OCI-LY3 (cell line): ENCODE data around the gene CFAP161.

Experiments
- H2AFZ ChIP-seq: fragments of 200-600, 300-600 bp; shearing (Covaris generic); 2 replicates; pipeline ENCODE4 v1.6.0; 2014; ENCODE audit warnings: antibody characterized with exemption, low read depth, low read length
- H3K27ac ChIP-seq: fragments of 200-600, 300-600 bp; sonication (generic); 2 replicates; pipeline ENCODE4 v1.5.1; 2014; ENCODE audit warnings: mild to moderate bottlenecking, low read length, moderate library complexity, mixed read lengths
- H3K27me3 ChIP-seq: fragments of 200-600, 300-600 bp; sonication (generic); 2 replicates; pipeline ENCODE4 v1.6.1; 2014; ENCODE audit warnings: low read depth, low read length, mixed read lengths
- H3K36me3 ChIP-seq: fragments of 200-600, 300-600 bp; sonication (generic); replicated peaks from 2 replicates; pipeline ENCODE3; 2014; ENCODE audit warnings: low read depth, low read length, mixed read lengths
- H3K4me1 ChIP-seq: fragments of 300-600, 200-600 bp; sonication (generic); 2 replicates; pipeline ENCODE4 v1.6.1; 2014; ENCODE audit warnings: low read length, mixed read lengths
- H3K4me2 ChIP-seq: fragments of 200-600, 300-600 bp; sonication (generic); 2 replicates; pipeline ENCODE4 v1.6.1; 2014; ENCODE audit warnings: low read length, mixed read lengths
- H3K4me3 ChIP-seq: fragments of 300-600, 200-600 bp; sonication (generic); 2 replicates; pipeline ENCODE4 v1.5.1; 2014; ENCODE audit warnings: antibody characterized with exemption, mild to moderate bottlenecking, low read length, moderate library complexity
- H3K79me2 ChIP-seq: fragments of 300-600, 200-600 bp; shearing (Covaris generic); 2 replicates; pipeline ENCODE4 v1.6.1; 2014; ENCODE audit warnings: mild to moderate bottlenecking, low read length, mixed read lengths
- H3K9ac ChIP-seq: fragments of 300-600, 200-600 bp; shearing (Covaris generic); 2 replicates; pipeline ENCODE4 v1.6.0; 2014; ENCODE audit warnings: mild to moderate bottlenecking, low read length, moderate library complexity
- H3K9me3 ChIP-seq: fragments of 200-600, 300-600 bp; shearing (Covaris generic); 2 replicates; pipeline ENCODE4 v1.6.1; 2014; ENCODE audit warnings: low read length, mixed read lengths; ENCODE audit not compliant: insufficient read depth
- H4K20me1 ChIP-seq: fragments of 200-600, 300-600 bp; sonication (generic); 2 replicates; pipeline ENCODE4 v1.6.1; 2016; ENCODE audit warnings: low read length, mixed read lengths; ENCODE audit not compliant: insufficient read depth
- EZH2phosphoT487 ChIP-seq: fragments of 200-600 bp; shearing (Covaris generic); IDR thresholded peaks from 2 replicates; pipeline ENCODE4 v1.6.1; 2018; ENCODE audit warnings: antibody characterized with exemption, mixed run types, low read depth
- TF ChIP-seq, protein P1 (sequence below): fragments of 200-600, 300-600 bp; sonication (generic); IDR thresholded peaks from 2 replicates; pipeline ENCODE4 v1.5.1; 2014; ENCODE audit warnings: antibody characterized with exemption, low read length, low read depth

The CFAP161 gene

DNA sequence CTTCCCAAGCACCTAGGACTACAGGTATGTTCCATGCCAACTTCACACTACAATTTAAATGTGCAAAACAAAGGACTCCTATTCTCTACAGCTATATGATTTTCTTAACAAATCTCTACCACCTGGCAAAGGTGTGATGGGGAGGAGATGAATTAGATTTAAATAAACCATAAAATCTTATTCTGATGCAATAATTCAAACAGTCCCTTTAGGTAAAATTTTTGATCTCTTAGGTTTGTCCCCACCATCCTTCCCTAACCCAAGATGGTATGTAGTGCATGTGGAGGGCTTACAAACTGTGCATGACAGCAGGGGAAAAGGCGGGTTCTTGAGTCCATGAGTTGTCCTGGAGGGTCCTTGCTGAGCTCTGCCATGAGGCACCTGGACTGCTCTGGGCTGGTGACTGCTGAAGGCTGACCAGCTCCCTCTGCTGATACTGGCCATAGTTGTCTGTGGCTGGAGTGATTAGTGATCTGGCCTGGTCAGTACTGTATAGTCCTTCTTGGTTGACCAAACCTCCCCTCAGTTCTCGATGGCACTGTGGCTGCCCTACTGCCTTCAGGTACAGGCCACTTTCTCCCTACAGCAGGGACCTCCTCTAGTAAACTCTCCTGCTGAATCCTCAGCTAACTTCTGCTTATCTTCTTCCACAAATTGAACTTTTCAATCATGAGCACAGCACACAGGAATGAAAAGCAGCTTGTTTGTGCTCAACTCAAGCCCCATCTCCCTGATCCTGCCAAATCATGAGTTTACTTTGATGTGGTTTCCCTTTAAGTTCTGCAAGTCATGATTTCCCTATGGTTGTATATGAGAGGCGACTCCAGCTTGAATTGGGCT lies 30.1 kb downstream of the CFAP161 start:
- Histone ChIP-seq H3K36me3 (no peaks in the 10 kb centered on the region), H2AFZ (no peak overlapping the region), H3K9ac (no peak overlapping the region), H3K9me3 (no peaks in the 10 kb centered on the region), H3K4me2 (no peak overlapping the region), H3K27ac (no peak overlapping the region), H3K4me1 (peaks cover 20% of the 10 kb centered on the region), H3K79me2 (no peaks in the 10 kb centered on the region), H3K27me3 (no peaks in the 10 kb centered on the region), H3K4me3 (no peak overlapping the region), H4K20me1 (no peaks in the 10 kb centered on the region)
- TF ChIP-seq, protein P1, sequence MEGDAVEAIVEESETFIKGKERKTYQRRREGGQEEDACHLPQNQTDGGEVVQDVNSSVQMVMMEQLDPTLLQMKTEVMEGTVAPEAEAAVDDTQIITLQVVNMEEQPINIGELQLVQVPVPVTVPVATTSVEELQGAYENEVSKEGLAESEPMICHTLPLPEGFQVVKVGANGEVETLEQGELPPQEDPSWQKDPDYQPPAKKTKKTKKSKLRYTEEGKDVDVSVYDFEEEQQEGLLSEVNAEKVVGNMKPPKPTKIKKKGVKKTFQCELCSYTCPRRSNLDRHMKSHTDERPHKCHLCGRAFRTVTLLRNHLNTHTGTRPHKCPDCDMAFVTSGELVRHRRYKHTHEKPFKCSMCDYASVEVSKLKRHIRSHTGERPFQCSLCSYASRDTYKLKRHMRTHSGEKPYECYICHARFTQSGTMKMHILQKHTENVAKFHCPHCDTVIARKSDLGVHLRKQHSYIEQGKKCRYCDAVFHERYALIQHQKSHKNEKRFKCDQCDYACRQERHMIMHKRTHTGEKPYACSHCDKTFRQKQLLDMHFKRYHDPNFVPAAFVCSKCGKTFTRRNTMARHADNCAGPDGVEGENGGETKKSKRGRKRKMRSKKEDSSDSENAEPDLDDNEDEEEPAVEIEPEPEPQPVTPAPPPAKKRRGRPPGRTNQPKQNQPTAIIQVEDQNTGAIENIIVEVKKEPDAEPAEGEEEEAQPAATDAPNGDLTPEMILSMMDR = no peak
- TF ChIP-seq EZH2phosphoT487 = no peak

DNA sequence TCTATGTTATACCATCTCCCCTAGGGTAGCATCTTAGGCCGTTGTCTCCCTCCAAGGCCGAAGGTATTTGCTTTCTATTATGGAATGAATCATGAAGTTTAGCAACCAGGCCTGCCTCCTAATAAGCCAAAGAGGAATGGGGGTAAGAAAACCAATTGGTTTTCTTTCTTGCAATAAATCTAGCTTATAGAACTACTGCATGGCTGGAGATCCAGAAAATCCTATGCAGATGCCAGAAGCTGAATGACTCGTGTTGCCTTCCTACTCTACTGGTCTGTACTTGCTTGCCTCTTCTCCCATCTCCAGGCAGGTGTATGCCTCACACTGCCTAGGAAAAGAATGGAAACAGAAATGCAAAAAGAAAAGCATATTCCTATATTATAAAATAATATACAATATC lies 31.5 kb downstream of the CFAP161 start:
- Histone ChIP-seq H3K27me3 (peaks cover 3% of the 10 kb centered on the region), H3K9ac (no peak overlapping the region), H3K4me2 (no peak overlapping the region), H3K27ac (no peak overlapping the region), H2AFZ (no peak overlapping the region), H3K36me3 (no peaks in the 10 kb centered on the region), H3K4me1 (peaks cover 20% of the 10 kb centered on the region), H3K79me2 (no peaks in the 10 kb centered on the region), H3K9me3 (no peaks in the 10 kb centered on the region), H4K20me1 (no peaks in the 10 kb centered on the region), H3K4me3 (no peak overlapping the region)
- TF ChIP-seq EZH2phosphoT487 = no peak
- TF ChIP-seq, protein P1 = no peak

DNA sequence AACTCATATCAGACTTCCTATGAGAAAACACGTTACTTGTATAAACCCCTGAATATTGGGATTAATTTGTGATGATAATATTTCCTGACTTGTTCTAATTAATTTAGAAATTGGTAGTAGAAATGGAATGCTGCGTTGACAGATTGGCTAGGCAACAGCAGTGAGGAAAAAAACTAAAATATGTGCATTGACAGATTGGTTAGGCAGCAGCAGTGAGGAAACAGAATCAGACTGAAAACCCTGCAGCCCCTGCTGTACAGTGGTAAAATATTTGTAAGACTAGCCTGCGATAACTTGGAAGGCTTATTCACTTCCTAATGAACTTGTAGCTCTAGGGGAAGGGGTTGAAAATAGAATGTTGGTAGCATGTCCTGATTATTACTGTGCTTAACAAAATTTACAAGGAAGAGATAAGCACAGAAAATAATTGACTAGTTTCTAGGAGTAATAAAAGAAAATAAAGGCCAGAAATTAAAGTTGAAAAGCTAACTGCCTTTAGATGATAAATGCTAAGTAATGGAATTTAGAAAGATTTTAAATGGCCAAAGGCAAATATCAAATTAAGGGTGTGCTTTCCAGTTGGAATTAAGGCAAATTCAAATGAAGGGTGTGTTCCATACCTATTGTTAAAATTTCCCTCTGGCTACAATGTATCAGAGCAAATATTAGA lies 32.7 kb downstream of the CFAP161 start:
- H4K20me1 ChIP-seq = no peaks in the 10 kb centered on the region
- peaks cover 16% of the 10 kb centered on the region for H3K27me3 ChIP-seq
- H3K9ac ChIP-seq = no peak overlapping the region
- no peaks in the 10 kb centered on the region for H3K36me3 ChIP-seq
- peaks cover 12% of the 10 kb centered on the region for H3K4me1 ChIP-seq
- no peak overlapping the region for H2AFZ ChIP-seq
- no peak overlapping the region for H3K4me3 ChIP-seq
- no peak overlapping the region for H3K4me2 ChIP-seq
- no peaks in the 10 kb centered on the region for H3K9me3 ChIP-seq
- no peaks in the 10 kb centered on the region for H3K79me2 ChIP-seq
- no peak overlapping the region for H3K27ac ChIP-seq
- TF ChIP-seq, protein P1 = no peak
- TF ChIP-seq EZH2phosphoT487 = no peak

DNA sequence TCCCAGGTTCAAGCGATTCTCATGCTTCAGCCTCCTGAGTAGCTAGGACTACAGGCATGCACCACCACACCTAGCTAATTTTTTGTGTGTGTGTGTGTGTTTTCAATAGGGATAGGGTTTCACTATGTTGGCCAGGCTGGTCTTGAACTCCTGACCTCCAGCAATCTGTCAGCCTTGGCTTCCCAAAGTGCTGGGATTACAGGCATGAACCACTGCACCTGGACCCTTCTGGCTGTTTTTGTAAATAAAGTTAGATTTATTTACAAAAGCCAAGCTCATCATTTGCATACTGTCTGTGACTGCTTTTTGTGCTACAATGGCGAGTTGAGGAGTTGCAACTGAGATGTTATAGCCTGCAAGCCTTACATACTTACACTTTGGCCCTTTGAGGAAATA lies 34.1 kb downstream of the CFAP161 start:
- H4K20me1 ChIP-seq = no peaks in the 10 kb centered on the region
- H3K9me3 ChIP-seq = no peaks in the 10 kb centered on the region
- H3K4me1 ChIP-seq = peaks cover 5% of the 10 kb centered on the region
- no peak overlapping the region for H3K4me3 ChIP-seq
- H3K79me2 ChIP-seq = no peaks in the 10 kb centered on the region
- H3K4me2 ChIP-seq = no peak overlapping the region
- H3K27ac ChIP-seq = no peak overlapping the region
- no peaks in the 10 kb centered on the region for H3K36me3 ChIP-seq
- H3K27me3 ChIP-seq = peaks cover 19% of the 10 kb centered on the region
- TF ChIP-seq, protein P1 = no peak
- no peak overlapping the region for H2AFZ ChIP-seq
- H3K9ac ChIP-seq = no peak overlapping the region
